HG03066 (cell line): ENCODE measurements around the gene CACNB2.
A peak's percentile ranks its signal among the peaks of the same experiment; 100 is the strongest.

ENCODE experiments used
- ATAC-seq: cut with Tn5 transposase; IDR thresholded peaks from one replicate; pipeline ENCODE4 v1.9.1; 2021; ENCODE audit warnings: low read depth; ENCODE audit not compliant: unreplicated experiment

The CACNB2 gene

DNA sequence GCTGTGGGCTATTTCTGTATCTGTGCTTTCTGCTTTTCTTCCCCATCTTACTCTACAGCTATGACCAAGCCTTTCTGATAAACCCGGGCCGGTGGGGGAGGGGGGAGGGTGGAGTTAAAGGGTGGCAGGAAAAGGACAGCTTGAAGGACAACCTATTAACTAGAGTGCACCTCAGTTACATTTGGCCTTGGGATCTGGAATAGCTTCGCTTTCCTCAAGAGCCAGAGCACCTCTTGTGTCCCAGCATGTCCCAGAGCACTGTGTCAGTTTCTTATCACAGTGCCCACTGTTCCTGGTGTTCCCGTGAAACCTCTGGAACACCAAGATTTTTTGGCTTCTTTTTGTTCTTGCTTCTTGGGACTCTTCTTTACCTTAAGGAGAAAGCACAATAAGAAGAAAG, 350.5 kb downstream of the CACNB2 start:
- ATAC-seq = no peak

DNA sequence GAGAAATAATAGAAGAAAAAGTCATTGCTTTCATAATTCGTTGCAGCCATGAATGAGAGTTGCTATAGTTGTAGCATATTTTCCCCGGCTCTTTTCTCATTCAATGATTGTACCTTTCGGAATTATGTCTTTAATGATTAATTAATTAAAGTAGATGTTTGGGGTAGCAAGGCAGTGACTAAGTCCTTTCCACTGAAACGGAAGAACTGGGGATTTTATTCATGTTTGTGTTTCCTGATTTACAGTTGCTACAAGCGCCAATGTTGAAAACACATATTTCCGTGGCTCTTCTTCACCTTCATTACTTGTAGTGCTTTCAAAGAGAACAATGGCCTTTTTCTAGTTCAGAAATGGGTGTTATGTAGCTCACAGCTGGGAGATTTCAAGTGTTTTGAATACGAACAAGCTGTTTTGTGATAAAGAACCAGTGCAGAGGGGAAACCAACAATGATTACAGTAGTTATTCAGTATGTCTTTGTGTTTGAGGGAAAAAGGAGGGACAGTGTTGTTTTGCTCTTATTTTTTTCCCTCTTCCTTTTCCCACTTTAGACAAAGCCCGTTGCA, 357.7 kb downstream of the CACNB2 start:
- ATAC-seq = no peak

DNA sequence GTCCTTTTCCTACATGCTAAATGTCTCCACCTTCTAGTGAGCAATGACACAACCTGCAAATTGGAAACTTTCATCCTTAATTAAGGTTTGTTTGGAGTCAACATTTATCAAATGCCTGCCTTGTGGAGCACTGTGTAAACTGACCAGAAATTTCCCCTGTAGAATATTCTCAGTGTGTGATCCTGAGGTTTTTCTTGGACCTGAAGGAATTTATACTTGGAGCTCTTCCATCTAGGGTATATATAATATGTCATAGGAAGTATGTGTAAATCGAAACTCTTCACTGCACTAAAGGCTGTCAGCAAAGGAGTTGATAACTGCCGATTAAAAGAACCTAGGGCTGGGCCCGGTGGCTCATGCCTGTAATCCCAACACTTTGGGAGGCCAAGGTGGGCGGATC, 358.8 kb downstream of the CACNB2 start:
- ATAC-seq = no peak

DNA sequence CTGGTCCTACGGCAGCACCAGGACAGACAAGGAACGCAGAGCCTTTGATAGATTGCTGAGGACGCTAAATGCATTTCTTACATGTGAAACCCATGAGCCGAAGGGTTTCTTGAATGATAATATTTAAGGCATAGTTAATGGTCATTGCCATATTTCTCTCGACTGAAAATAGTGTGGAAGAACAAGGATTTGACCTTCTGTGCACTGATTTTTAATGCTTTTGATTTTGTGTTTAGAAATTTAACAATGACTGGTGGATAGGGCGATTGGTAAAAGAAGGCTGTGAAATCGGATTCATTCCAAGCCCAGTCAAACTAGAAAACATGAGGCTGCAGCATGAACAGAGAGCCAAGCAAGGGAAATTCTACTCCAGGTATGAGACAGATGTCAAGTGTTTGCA, 360.4 kb downstream of the CACNB2 start:
- ATAC-seq = no peak

DNA sequence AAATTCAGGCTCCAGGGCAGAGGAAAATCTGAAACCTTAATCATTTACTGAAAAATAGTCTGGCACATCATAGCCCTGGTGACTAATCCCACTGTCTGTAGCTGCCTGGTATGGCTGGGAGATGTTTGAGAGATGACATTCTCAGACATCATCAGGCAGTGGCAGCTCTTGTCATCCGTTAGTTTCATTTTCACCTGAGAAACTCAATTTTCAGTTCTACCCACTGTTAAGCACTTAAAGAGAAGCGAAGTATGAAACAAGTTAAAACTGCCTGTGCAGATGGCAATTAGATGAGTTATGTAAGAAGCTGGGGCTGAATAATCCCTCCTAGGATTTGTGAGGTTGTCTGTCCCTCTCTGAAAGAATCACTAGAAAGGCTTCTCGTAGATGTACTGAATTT, 361.0 kb downstream of the CACNB2 start:
- peak; percentile 94 for ATAC-seq

DNA sequence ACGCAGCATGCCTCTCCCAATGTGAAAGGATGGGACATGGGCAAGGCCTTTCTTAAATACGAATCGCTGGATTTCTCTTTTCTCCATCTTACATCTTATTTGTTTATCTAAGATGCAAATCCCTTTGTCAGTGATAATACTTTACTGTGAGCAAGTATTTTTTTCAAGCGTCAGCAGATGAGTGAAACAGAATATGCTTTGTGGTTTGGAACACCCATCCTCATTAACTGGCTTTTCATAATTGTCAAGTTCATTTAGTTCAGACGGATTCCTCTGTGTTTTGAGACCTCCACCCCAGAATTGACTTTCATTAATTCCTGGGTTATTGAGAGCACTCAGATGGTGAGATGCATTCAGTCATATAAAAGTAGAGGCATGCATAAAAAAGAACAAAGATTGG, 361.4 kb downstream of the CACNB2 start:
- no peak for ATAC-seq

DNA sequence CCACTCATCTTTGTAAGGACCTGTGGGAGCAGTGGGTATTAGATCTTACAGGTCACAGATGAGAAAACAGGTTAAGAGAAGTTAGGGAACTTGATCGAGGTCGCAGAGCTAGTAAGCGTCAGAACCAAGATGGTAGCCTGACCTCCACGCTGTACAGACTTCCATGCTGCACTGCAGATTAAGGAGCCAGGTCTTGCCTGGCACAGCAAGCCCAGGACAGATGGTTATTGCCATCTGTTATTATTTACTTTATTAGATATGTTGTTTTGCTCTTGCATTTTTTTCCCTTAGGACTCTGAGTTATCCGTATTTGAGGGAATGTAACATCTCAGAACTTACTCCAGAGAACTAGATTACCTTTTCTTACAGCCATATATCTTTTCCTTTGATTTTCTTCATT, 363.9 kb downstream of the CACNB2 start:
- ATAC-seq = no peak

DNA sequence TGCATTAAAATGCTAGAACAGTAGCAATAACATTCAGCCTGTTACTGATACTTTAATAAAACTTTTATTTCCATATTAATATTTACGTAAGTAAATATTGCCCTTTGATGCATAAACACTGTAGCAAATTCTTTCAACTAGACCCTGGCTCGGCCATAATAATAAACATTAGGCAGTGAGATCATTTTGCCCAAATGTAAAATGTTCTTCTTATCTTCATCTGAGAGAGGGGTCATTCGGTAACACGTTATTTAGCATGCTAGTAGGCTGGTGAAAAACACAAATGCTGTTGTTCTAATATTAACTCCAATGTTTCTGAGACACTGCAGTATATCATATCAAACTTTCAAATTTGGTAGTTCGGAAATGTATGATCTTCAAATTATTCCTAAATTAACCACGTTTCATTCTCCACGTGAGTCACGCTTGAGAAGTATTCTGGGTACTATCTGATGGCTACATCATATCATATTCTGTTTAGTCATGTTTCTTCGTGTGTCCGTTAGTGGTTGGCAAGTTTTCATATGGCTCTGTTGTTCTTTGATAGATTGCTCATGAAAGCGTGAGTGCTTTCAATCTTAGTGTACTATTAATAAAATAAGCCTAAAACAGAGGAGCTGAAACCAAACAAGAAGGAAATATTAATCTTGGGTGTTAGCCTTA, 365.4 kb downstream of the CACNB2 start:
- no peak for ATAC-seq

DNA sequence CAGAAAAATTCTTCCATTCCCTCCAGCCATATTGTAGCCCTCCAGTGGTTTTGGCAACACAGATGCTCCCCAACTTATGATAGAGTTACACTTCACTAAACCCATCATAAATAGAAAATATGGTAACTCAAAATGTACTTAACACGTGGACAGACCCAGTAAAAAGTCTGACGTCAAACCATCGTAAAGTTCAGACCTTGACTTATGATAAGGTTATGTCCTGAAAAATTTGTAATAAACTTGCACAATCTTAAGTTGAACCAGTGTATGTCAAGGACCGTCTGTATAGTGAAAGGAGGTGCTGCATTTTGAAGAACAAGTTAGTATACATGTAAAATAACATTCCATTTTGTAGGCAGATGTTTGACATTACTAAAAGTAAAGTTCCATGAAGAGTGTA, 368.4 kb downstream of the CACNB2 start:
- no peak for ATAC-seq

DNA sequence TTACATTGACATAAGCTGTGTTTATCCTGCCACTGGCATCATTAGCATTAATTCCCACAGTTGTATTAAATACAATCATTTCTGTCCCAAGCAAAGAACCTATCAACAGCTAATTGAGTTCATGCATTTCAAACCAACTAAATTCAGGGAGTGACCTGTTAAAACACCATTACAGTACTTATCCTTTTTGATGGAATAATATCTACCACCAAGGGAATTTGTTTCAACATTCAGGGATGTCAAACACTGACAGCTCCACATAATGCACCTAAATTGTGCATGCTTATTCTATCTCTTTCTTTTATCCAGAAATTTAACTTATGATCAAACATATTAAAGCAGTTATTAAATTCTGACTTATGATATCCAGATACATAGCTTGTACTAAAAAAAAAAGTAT, 374.3 kb downstream of the CACNB2 start:
- ATAC-seq = no peak

DNA sequence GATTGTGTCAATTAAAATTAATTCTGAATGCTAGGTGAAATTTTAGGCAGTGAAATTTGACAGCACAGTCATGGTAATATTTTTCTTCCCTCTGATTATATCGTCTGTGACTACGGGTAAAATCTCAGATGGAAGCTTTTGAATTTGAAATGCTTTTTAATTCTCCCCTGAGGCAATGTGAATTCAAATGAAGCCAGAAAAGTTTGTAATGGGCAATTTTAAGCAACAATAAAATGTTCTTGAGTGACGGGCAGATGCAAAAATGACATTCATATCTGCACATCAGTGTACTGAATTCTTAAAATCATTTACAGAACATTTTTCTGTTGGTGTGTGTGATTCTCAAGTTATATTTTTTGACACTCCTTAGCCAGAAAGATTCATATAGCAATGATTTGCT, 376.6 kb downstream of the CACNB2 start:
- ATAC-seq = no peak

DNA sequence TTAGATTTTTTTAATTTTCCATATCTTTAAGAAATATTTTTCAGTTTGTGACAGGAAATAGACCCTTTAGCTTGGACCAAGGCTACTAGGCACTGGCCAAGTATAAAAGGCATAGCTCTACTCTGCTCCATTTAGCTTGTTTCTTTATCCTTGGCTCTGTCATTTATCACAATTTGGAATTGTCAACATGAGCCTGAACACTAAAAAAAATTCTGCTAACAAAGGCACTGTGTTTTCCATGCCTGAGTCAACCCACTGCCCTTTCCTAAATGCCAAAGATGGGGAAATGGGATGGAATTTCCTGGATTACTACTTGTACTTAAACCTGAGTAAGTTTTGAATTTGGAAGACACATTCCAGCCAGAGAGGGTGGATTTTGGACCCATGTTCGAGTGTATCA, 382.8 kb downstream of the CACNB2 start:
- ATAC-seq = no peak

DNA sequence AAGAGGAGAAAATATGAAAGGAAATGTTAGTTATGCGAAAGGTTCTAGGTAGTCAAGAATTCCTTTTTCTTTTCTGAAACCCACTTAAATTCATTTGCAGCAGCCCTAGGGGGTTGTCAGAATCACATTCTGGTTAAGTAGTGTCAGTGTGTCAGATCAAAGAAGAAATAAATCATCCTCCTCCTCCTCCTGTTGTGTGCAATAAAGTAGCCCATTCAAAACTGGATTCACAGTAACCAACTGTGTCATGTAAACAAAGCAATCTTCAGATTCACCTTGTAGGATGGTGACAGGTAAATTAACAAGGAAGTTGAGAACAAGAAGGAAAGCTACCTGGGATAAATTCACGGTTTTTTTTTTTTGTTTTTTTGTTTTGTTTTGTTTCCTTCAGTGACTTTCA, 383.6 kb downstream of the CACNB2 start:
- no peak for ATAC-seq

DNA sequence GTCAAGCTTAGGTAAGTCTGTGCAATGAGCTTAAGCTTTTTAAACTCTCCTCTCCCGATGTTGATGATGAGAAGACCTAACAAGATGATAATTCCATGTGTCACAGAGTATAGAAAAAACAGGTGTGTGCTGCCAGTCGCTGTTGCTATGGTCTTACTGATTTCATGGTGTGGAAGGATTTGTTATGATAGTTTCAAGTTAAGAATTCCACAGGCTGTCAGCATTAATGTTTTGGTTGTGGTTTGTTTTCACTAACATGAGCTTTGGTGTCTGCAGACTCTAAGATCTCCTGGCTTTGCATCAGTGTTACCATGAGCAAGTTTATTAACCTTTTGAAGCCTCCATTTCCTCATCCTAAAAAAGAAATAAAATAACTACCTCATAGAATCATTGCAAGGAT, 387.5 kb downstream of the CACNB2 start:
- ATAC-seq = no peak

DNA sequence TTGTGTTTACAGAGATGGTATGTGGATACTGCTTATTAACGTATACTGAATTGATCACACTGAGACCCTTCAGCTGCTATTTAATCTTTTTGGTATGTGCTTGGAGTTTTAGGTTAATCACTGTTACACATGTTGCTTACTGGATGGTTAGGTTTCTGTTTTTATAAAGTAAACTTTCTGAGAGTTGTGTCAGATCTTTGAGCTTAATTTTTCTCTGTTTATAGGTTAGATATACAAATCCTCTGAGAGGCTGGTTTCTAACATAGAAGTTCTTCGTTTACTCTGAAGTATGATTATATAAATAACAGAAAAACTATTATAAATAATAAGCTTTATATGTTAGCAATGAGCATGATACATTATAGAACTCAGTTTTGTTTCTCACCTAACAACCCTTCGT, 388.1 kb downstream of the CACNB2 start:
- ATAC-seq = no peak

DNA sequence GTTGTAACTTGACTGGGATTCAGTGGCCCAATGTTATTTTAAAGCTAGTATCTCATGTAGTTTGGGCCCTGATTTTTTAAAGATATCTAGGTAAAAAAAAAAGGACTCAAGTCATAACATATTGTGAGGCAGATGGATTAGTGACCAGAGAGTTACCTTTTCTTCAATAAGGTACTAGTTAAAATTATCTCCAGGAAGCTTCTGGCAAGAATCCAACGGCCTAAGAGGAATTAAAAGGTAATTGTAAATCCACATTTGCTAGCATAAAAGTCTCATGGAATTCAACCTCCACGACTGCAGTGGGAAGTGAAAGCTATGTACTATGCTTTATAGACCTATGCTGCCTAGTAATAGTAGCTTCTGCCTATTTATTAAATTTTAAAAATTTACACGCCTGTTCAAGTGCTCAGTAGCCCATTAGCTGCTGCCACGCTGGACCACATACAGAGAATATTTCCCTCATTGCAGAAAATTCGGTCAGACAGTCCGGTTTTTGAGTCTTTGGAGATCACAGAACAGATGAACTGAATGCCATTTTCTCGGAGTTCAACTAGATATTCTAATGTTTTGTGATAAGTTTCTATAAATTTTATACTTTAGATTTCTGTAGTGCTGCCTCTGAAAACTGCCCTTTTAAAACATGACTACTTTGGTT, 392.8 kb downstream of the CACNB2 start:
- no peak for ATAC-seq

DNA sequence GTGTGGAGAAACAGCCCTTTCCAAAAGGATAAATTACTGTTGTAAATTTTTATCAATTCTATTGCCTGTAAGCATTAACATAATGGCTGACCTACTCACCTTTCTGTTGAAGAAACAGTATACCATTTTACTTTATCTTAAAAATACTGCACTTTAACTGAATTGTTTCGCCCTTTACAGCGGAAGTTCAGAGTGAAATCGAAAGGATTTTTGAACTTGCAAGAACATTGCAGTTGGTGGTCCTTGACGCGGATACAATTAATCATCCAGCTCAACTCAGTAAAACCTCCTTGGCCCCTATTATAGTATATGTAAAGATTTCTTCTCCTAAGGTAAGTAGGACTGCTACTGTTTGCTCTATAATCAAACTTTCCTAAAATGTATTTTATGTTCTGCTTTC, 393.7 kb downstream of the CACNB2 start:
- ATAC-seq = no peak

DNA sequence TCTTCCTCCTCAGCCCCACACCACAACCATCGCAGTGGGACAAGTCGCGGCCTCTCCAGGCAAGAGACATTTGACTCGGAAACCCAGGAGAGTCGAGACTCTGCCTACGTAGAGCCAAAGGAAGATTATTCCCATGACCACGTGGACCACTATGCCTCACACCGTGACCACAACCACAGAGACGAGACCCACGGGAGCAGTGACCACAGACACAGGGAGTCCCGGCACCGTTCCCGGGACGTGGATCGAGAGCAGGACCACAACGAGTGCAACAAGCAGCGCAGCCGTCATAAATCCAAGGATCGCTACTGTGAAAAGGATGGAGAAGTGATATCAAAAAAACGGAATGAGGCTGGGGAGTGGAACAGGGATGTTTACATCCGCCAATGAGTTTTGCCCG, 399.1 kb downstream of the CACNB2 start:
- no peak for ATAC-seq

DNA sequence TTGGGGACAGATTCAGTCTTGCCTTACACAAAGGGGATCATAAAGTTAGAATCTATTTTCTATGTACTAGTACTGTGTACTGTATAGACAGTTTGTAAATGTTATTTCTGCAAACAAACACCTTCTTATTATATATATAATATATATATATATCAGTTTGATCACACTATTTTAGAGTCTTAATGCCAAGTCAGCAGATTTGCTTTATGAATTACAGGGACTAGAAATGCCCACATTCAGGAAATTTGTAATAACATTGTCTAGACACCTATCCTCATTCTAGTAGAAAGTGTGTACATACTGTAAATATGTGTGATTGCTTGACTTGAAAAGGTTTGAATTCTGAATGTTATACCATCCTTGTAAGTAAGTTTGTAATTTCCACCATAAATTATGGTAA, 400.0 kb downstream of the CACNB2 start:
- ATAC-seq = no peak

DNA sequence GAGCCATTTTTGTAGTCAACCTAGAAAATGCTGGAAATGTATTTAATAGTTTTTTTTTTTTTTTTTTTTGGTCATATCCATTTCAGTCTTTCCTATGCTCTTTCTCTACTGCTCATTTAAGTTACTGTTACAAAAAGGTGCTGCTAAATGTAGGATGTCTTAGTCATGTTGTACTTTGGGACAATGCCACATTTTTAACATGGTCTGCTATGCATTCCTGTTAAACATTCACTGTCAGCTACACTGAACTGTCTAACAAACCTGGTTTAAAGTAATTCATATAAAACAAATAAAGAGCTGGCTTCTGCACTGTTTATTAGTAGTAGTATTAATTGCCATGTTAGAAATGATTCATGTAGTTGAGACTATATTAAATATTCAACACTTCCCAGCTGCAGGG, 402.6 kb downstream of the CACNB2 start:
- no peak for ATAC-seq

DNA sequence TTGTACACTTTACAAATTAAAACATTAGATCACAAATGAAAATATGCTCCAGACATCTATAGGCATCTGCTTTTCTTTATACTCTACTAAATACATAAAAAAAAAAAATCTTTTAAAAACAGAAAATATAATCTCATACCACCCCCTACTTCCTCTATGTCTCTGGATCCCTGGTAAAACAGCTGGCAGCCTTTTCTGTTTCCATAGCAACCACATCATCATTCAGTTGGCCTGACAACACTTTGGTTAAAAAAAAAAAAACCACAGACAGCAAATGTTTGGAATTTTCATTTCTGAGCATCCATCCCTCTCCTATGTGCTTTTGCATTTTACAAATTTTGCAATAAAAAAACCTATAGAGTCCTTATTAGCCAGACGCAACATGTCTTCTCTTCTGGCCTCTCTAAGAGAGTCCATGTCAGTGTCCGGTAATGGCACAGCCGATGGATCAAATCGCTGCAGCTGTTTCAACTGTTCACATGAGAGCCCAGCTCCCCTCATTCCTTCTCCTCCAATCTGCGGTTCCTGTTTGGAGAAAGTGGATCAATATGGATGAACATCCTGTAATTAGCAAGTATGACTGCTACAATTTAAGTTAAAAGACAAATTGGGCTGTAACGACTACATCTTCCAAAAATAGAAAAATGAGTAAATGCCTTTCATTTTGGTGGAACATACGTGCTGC, 405.5 kb downstream of the CACNB2 start:
- ATAC-seq = no peak

DNA sequence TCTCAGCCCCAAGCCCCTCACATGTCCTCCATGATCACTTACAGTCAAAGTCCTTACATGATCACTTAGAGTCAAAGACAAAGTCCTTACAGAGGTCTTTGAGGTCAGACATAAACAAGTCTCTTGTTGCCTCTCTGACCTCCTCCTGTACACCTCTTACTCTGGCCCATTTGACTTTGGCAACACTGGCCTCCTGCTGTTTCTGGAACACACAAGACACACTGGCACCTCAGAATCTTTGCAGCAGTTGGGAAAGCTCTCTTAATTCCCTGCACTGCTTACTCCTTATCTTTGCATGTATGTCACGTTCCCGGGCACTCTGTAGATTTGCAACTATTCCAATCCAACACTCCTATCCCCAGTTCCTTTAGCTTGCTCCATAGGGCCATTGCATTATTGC, 408.9 kb downstream of the CACNB2 start:
- no peak for ATAC-seq
